DMS53 treated with DMSO at 0.1 percent for 48 hours (cell line): Measurements from ENCODE around the gene KHDRBS2.

Experiments used
- DNase-seq: peaks from one replicate; lab custom pipeline; 2025; ENCODE audit not compliant: unreplicated experiment; lab: John Stamatoyannopoulos, UW

Gene KHDRBS2

GRCh38 chr6:62285612-62286469 is at the start of gene KHDRBS2:
TSS of gene KHDRBS2 (minus strand) at chr6:62286225.
- peak; percentile 93 for DNase-seq

- no peak for DNase-seq
Measured at GRCh38 chr6:62328607-62329006, 42.6 kb upstream of the KHDRBS2 start.

- DNase-seq: no peak
Measured at GRCh38 chr6:62324834-62325233, 38.8 kb upstream of the KHDRBS2 start.

GRCh38 chr6:62323818-62324431 is 37.9 kb upstream of the KHDRBS2 start:
- DNase-seq: no peak

GRCh38 chr6:62298745-62299392 is 12.8 kb upstream of the KHDRBS2 start:
- DNase-seq: no peak

- DNase-seq: no peak
Measured at GRCh38 chr6:62296541-62296940, 10.5 kb upstream of the KHDRBS2 start.

GRCh38 chr6:62288974-62289373 is 2.9 kb upstream of the KHDRBS2 start:
- DNase-seq: no peak

GRCh38 chr6:62288562-62288961 is 2.5 kb upstream of the KHDRBS2 start:
- no peak for DNase-seq

GRCh38 chr6:62286470-62286843 is 432 bp upstream of the KHDRBS2 start:
- DNase-seq: peak; percentile 84

GRCh38 chr6:62284725-62285124 is 1.3 kb downstream of the KHDRBS2 start:
- DNase-seq: no peak

GRCh38 chr6:62283796-62284411 is 2.1 kb downstream of the KHDRBS2 start:
- peak; percentile 43 for DNase-seq

GRCh38 chr6:62283365-62283764 is 2.7 kb downstream of the KHDRBS2 start:
- no peak for DNase-seq

- no peak for DNase-seq
Measured at GRCh38 chr6:62280099-62280498, 5.9 kb downstream of the KHDRBS2 start.

- DNase-seq: no peak
Measured at GRCh38 chr6:62272114-62272513, 13.9 kb downstream of the KHDRBS2 start.

- DNase-seq: no peak
Measured at GRCh38 chr6:62265906-62266525, 20.0 kb downstream of the KHDRBS2 start.

- DNase-seq: no peak
Measured at GRCh38 chr6:62262283-62262682, 23.7 kb downstream of the KHDRBS2 start.

GRCh38 chr6:62246087-62246486 is 39.9 kb downstream of the KHDRBS2 start:
- DNase-seq: no peak

GRCh38 chr6:62236784-62237183 is 49.2 kb downstream of the KHDRBS2 start:
- DNase-seq: no peak

- DNase-seq: no peak
Measured at GRCh38 chr6:62229231-62229630, 56.8 kb downstream of the KHDRBS2 start.

- DNase-seq: no peak
Measured at GRCh38 chr6:62217866-62218265, 68.2 kb downstream of the KHDRBS2 start.

GRCh38 chr6:62202078-62202477 is 83.9 kb downstream of the KHDRBS2 start:
- no peak for DNase-seq
